Stomach (tissue), 9 donors: ENCODE data around the gene BRWD1. TPM values are rescaled to one million over a fixed set of nuclear protein-coding genes. Genes with fewer than 3 reads are reported as not detected.
"Not testable (repeated sequence)": the region's sequence is repeated elsewhere in the genome, so short reads cannot be mapped to it uniquely, and the experiment has no call there.

Experiments used
- DNase-seq, 2 donors: peaks; one replicate each; pipeline versions ENCODE4 v3.0.0 to v3.0.0-alpha.2; 2013 to 2019
- H3K27ac ChIP-seq, 5 donors: fragments of 200-600 bp in 4 of 5; sonication (generic) in 4 of 5; one replicate each; pipeline ENCODE4 v1.5.1; 2013 to 2019; ENCODE audit warnings: mild to moderate bottlenecking in 1 of 5, moderate library complexity in 1 of 5
- H3K27me3 ChIP-seq, 3 donors: fragments of 200-600 bp; sonication (generic); one replicate each; pipeline ENCODE4 v1.5.1; 2017 to 2019; ENCODE audit warnings: mixed run types in 1 of 3
- H3K36me3 ChIP-seq, 4 donors: fragments of 200-600 bp; sonication (generic); 1 replicate in 3 of 4; 2 replicates in 1 of 4; pipeline ENCODE4 v1.5.1; 2016 to 2019
- H3K4me1 ChIP-seq, 4 donors: fragments of 200-600 bp; sonication (generic); one replicate each; pipeline ENCODE4 v1.5.1; 2016 to 2019
- H3K4me3 ChIP-seq, 4 donors: fragments of 200-600 bp; sonication (generic) in 3 of 4; one replicate each; pipeline ENCODE4 v1.5.1; 2016 to 2019; ENCODE audit warnings: mild to moderate bottlenecking in 1 of 4
- H3K9me3 ChIP-seq, 4 donors: fragments of 200-600 bp; sonication (generic); one replicate each; pipeline ENCODE4 v1.5.1; 2016 to 2019
- CTCF ChIP-seq, 7 experiments: fragments of 450-650 bp in 4 of 7; fragments of 200-600 bp in 3 of 7; sonication (generic) in 3 of 7; IDR thresholded peaks; one replicate each; pipeline ENCODE4 v1.5.1; 2016 to 2019; ENCODE audit warnings: antibody characterized with exemption in 7 of 7, control low read depth in 2 of 7, mild to moderate bottlenecking in 1 of 7
- EP300 ChIP-seq: sonication (generic); formaldehyde crosslinking; IDR thresholded peaks from one replicate; pipeline ENCODE4 v1.6.1; 2017; ENCODE audit warnings: antibody characterized with exemption
- POLR2A ChIP-seq, 4 donors: fragments of 450-650 bp; IDR thresholded peaks; one replicate each; pipeline ENCODE4 v1.6.1; 2016; ENCODE audit warnings: antibody characterized with exemption in 4 of 4, control low read depth in 2 of 4, mild to moderate bottlenecking in 1 of 4, moderate library complexity in 1 of 4
- POLR2AphosphoS5 ChIP-seq, 3 donors: sonication (generic); formaldehyde crosslinking; IDR thresholded peaks; one replicate each; pipeline ENCODE4 v1.6.1; 2016; ENCODE audit warnings: antibody characterized with exemption in 3 of 3
- WGBS, 5 donors: extraction: QIAGEN DNeasy Blood & Tissue Kit in 3 of 5; methylation state at CpG; one replicate each; pipeline versions ENCODE4 v1.1.5 to v1.1.7; 2013 to 2018; 5-methylcytosine and 5-hydroxymethylcytosine counted together
- intact Hi-C: fragments of 100-400 bp; cut with DNase I; formaldehyde crosslinking; loops from one replicate; pipeline ENCODE4 v1.15.1; 2023; ENCODE audit warnings: low total_unique reads
- polyA plus RNA-seq, 3 donors: library from polyadenylated mRNA; stranded (reverse); fragments of 200-250 nt; gene quantifications; one replicate each; pipeline ENCODE4 v1.2.3, GENCODE V29; 2013
- total RNA-seq, 5 donors: library from RNA; depleted of rRNA; stranded (reverse); fragments of >200 nt; gene quantifications; one replicate each; pipeline versions ENCODE4 v1.1.0 to v1.2.3, GENCODE V29; 2014 to 2016
- donor health status: healthy with polysubstance abuse.
- donor health status: Bipolar disorder and iron deficiency.
- donor health status: healthy.

The BRWD1 gene
- total and polyA plus RNA-seq, 8 donors = 5.9 to 216 (median 56.9) TPM

- H3K9me3 ChIP-seq = no peaks in the 10 kb centered on the region
- no peaks in the 10 kb centered on the region for H3K27me3 ChIP-seq
- no peak for DNase-seq
- no peaks in the 10 kb centered on the region for H3K4me1 ChIP-seq
- WGBS, 5 donors = 54 to 71% (median 67%) methylated on average over 3 of the region's 3 CpGs
- intact Hi-C loops = no loop called here
- TF ChIP-seq CTCF (IDR thresholded peaks at IDR 0.05) (no peak), EP300 (no peak), POLR2A (IDR thresholded peaks at IDR 0.05) (no peak), POLR2AphosphoS5 (IDR thresholded peaks at IDR 0.05) (no peak)
- H3K4me3 ChIP-seq = no peak overlapping the region
- H3K36me3 ChIP-seq = peaks cover 4 to 91% (median 83%) of the 10 kb centered on the region in 4 donors
- H3K27ac ChIP-seq = no peak overlapping the region
Measured at GRCh38 chr21:39221997-39222486, 91.4 kb downstream of the BRWD1 start.

- WGBS, 5 donors = 93 to 97% (median 94%) methylated on average over 7 of the region's 7 CpGs
Measured at GRCh38 chr21:39221282-39221996, 92.0 kb downstream of the BRWD1 start.

GRCh38 chr21:39220875-39221274, 92.6 kb downstream of the BRWD1 start:
- H3K27ac ChIP-seq, H3K9me3 ChIP-seq, H3K4me3 ChIP-seq, intact Hi-C loops, DNase-seq, H3K27me3 ChIP-seq, H3K4me1 ChIP-seq: not testable (repeated sequence)
- peaks cover 0 to 87% (median 80%) of the 10 kb centered on the region in 4 donors for H3K36me3 ChIP-seq
- WGBS, 5 donors = 92 to 100% (median 98%) methylated on average over 2 of the region's 2 CpGs

More at GRCh38 chr21:39221282-39221996, 92.0 kb downstream of the BRWD1 start:
- Histone ChIP-seq H3K4me3 (no peak overlapping the region), H3K4me1 (no peaks in the 10 kb centered on the region), H3K9me3 (no peaks in the 10 kb centered on the region), H3K27me3 (no peaks in the 10 kb centered on the region), H3K27ac (no peak overlapping the region), H3K36me3 (peaks cover 0 to 87% (median 81%) of the 10 kb centered on the region in 4 donors)
- intact Hi-C loops = no loop called here
- no peak for DNase-seq
- TF ChIP-seq POLR2AphosphoS5 (IDR thresholded peaks at IDR 0.05) (no peak), POLR2A (IDR thresholded peaks at IDR 0.05) (no peak), EP300 (no peak), CTCF (IDR thresholded peaks at IDR 0.05) (no peak)

GRCh38 chr21:39220150-39220549, 93.3 kb downstream of the BRWD1 start:
- WGBS, 5 donors = 53 to 63% (median 62%) methylated on average over 3 of the region's 3 CpGs
- Histone ChIP-seq H3K27me3 (no peaks in the 10 kb centered on the region), H3K27ac (no peak overlapping the region), H3K36me3 (peaks cover 0 to 92% (median 85%) of the 10 kb centered on the region in 4 donors), H3K4me3 (no peak overlapping the region), H3K4me1 (no peaks in the 10 kb centered on the region), H3K9me3 (no peaks in the 10 kb centered on the region)
- DNase-seq = no peak
- intact Hi-C loops = no loop called here
- no peak for TF ChIP-seq CTCF (IDR thresholded peaks at IDR 0.05)
- TF ChIP-seq EP300 = no peak
- no peak for TF ChIP-seq POLR2A (IDR thresholded peaks at IDR 0.05)
- TF ChIP-seq POLR2AphosphoS5 (IDR thresholded peaks at IDR 0.05) = no peak

GRCh38 chr21:39218082-39218409, 95.4 kb downstream of the BRWD1 start:
- no peak overlapping the region for H3K27ac ChIP-seq
- H3K27me3 ChIP-seq = no peaks in the 10 kb centered on the region
- 41 to 65% (median 59%) methylated on average over 4 of the region's 4 CpGs for WGBS, 5 donors
- DNase-seq = no peak
- H3K4me3 ChIP-seq = no peak overlapping the region
- peaks cover 0 to 91% (median 84%) of the 10 kb centered on the region in 4 donors for H3K36me3 ChIP-seq
- TF ChIP-seq POLR2AphosphoS5 (IDR thresholded peaks at IDR 0.05) (no peak), CTCF (IDR thresholded peaks at IDR 0.05) (no peak), POLR2A (IDR thresholded peaks at IDR 0.05) (no peak), EP300 (no peak)
- intact Hi-C loops = no loop called here
- H3K9me3 ChIP-seq = no peaks in the 10 kb centered on the region
- H3K4me1 ChIP-seq = no peaks in the 10 kb centered on the region
